ENCODE results near the gene TYROBP.

GRCh38 chr19:35911173-35911572 is 3.1 kb upstream of the TYROBP start:
- TF ChIP-seq CTCF (IDR thresholded peaks at IDR 0.05; ENCODE audit: low read depth, low read length, missing input control), result no peak
- TF ChIP-seq ATF3 (IDR thresholded peaks at IDR 0.05), result no peak
- TF ChIP-seq RXRA (IDR thresholded peaks at IDR 0.05), result no peak
- no peak for TF ChIP-seq REST (IDR thresholded peaks at IDR 0.05)
- TF ChIP-seq TAF1 (conservative IDR thresholded peaks at IDR 0.05), result no peak
- TF ChIP-seq YY1 (IDR thresholded peaks at IDR 0.05), result no peak
- no peak for TF ChIP-seq MAX (IDR thresholded peaks at IDR 0.05)
- TF ChIP-seq JUND (IDR thresholded peaks at IDR 0.05), result no peak
